ENCODE results near the gene CHST9.

GRCh38 chr18:27138079-27138478 lies 47.0 kb downstream of the CHST9 start:
- TF ChIP-seq CTCF (IDR thresholded peaks at IDR 0.05; ENCODE audit: low read length) (no peak), EZH2 (IDR thresholded peaks at IDR 0.05; ENCODE audit: borderline replicate concordance, low read length) (no peak)

All from OCI-LY1 (cell line).